H1 (cell line): Measurements from ENCODE around the gene GCK. TPM values are rescaled to one million over a fixed set of nuclear protein-coding genes. Genes with fewer than 3 reads are reported as not detected.

ENCODE experiments used
- CTCF ChIA-PET: fragments of 300-600 bp; sonication (Branson Sonifier 250); formaldehyde crosslinking; loops from one replicate; lab custom pipeline; 2021; ENCODE audit not compliant: partially characterized antibody; lab: Charles Lee
- POLR2A ChIA-PET: fragments of 300-600 bp; sonication (Branson Sonifier 250); formaldehyde crosslinking; loops from one replicate; lab custom pipeline; 2021; ENCODE audit warnings: inconsistent platforms; ENCODE audit not compliant: partially characterized antibody; lab: Charles Lee
- DNase-seq, 2 experiments: peaks; one replicate each; pipeline versions ENCODE4 v3.0.0 to v3.0.0-alpha.2; 2010 to 2022; ENCODE audit warnings: low spot score in 2 of 2, low read depth in 1 of 2, mixed read lengths in 1 of 2
- FAIRE-seq: peaks from 2 replicates; lab custom pipeline; 2011; peaks lifted over from hg19 to GRCh38; lab: Jason Lieb, UNC
- H2AFZ ChIP-seq: 2 replicates; pipeline ENCODE4 v1.8.1; 2012; ENCODE audit warnings: low read length, inconsistent platforms
- H2AK5ac ChIP-seq: 2 replicates; pipeline ENCODE4 v1.6.1; 2013; ENCODE audit warnings: low read depth, low read length
- H2BK120ac ChIP-seq: replicated peaks from 2 replicates; pipeline ENCODE3; 2013; ENCODE audit warnings: low read depth, low read length, inconsistent platforms
- H2BK12ac ChIP-seq: 2 replicates; pipeline ENCODE4 v1.6.1; 2013; ENCODE audit warnings: low read depth, low read length
- H2BK15ac ChIP-seq: 2 replicates; pipeline ENCODE4 v1.6.1; 2013; ENCODE audit warnings: low read length
- H2BK20ac ChIP-seq: 2 replicates; pipeline ENCODE4 v1.6.1; 2013; ENCODE audit warnings: low read length
- H2BK5ac ChIP-seq: 2 replicates; pipeline ENCODE4 v1.6.1; 2013; ENCODE audit warnings: low read depth, low read length
- H3K14ac ChIP-seq: 2 replicates; pipeline ENCODE4 v1.6.1; 2013; ENCODE audit warnings: inconsistent platforms; ENCODE audit not compliant: insufficient read length
- H3K18ac ChIP-seq: 2 replicates; pipeline ENCODE4 v1.6.1; 2013; ENCODE audit warnings: low read length; ENCODE audit errors: extremely low read depth
- H3K23ac ChIP-seq: 2 replicates; pipeline ENCODE4 v1.6.1; 2013; ENCODE audit warnings: inconsistent platforms; ENCODE audit not compliant: insufficient read length
- H3K23me2 ChIP-seq: 2 replicates; pipeline ENCODE4 v1.6.1; 2013; ENCODE audit warnings: low read depth, low read length
- H3K27ac ChIP-seq: 2 replicates; pipeline ENCODE4 v1.6.1; 2011; ENCODE audit warnings: low read depth, low read length, inconsistent platforms
- H3K27me3 ChIP-seq, 4 experiments: replicated peaks in 1 of 4; 1 replicate in 1 of 4; 2 replicates in 3 of 4; pipeline versions ENCODE4 v1.6.1 to v1.8.1; 2011 to 2013; ENCODE audit warnings: low read length in 3 of 4, mild to moderate bottlenecking in 3 of 4, inconsistent platforms in 2 of 4, mixed read lengths in 2 of 4, moderate library complexity in 1 of 4; ENCODE audit not compliant: control insufficient read depth in 3 of 4, insufficient read depth in 3 of 4; ENCODE audit errors: extremely low read depth in 1 of 4
- H3K36me3 ChIP-seq, 4 experiments: 2 replicates each; pipeline versions ENCODE4 v1.6.1 to v1.8.1; 2011 to 2013; ENCODE audit warnings: mild to moderate bottlenecking in 4 of 4, low read length in 3 of 4, moderate library complexity in 2 of 4, control low read depth in 1 of 4, inconsistent platforms in 1 of 4; ENCODE audit not compliant: insufficient read depth in 4 of 4, control insufficient read depth in 2 of 4
- H3K4ac ChIP-seq: replicated peaks from 2 replicates; pipeline ENCODE3; 2013; ENCODE audit warnings: low read length, low read depth, mixed read lengths, inconsistent platforms; ENCODE audit not compliant: insufficient read length
- H3K4me1 ChIP-seq, 4 experiments: replicated peaks in 1 of 4; 1 replicate in 1 of 4; 2 replicates in 3 of 4; pipeline versions ENCODE4 v1.6.1 to v1.8.1; 2011 to 2013; ENCODE audit warnings: low read length in 3 of 4, inconsistent platforms in 2 of 4, mixed read lengths in 1 of 4; ENCODE audit not compliant: insufficient read depth in 4 of 4, control insufficient read depth in 3 of 4
- H3K4me2 ChIP-seq, 2 experiments: 2 replicates each; pipeline versions ENCODE4 v1.6.1 to v1.8.1; 2011 to 2013; ENCODE audit warnings: low read depth in 2 of 2, low read length in 2 of 2, control low read depth in 1 of 2, inconsistent platforms in 1 of 2, mild to moderate bottlenecking in 1 of 2; ENCODE audit not compliant: insufficient read depth in 1 of 2
- H3K4me3 ChIP-seq, 4 experiments: fragments of 200-600, 300-600 bp in 1 of 4; sonication (generic), shearing (Covaris generic), sonication (Bioruptor Twin) in 1 of 4; 2 replicates each; pipeline versions ENCODE4 v1.5.1 to v1.8.1; 2011 to 2016; ENCODE audit warnings: low read length in 4 of 4, low read depth in 3 of 4, control low read depth in 2 of 4, inconsistent platforms in 2 of 4, mild to moderate bottlenecking in 2 of 4, mixed read lengths in 1 of 4, moderate library complexity in 1 of 4; ENCODE audit not compliant: insufficient read depth in 2 of 4; ENCODE audit errors: extremely low read depth in 1 of 4
- H3K56ac ChIP-seq: replicated peaks from 2 replicates; pipeline ENCODE3; 2013; ENCODE audit warnings: low read depth, mild to moderate bottlenecking, mixed read lengths, low read length, inconsistent platforms; ENCODE audit not compliant: insufficient read length
- H3K79me1 ChIP-seq: 2 replicates; pipeline ENCODE4 v1.6.1; 2013; ENCODE audit warnings: low read depth, low read length, control low read depth
- H3K79me2 ChIP-seq, 2 experiments: 2 replicates each; pipeline versions ENCODE4 v1.6.1 to v1.8.1; 2012 to 2013; ENCODE audit warnings: low read length in 2 of 2, mild to moderate bottlenecking in 2 of 2, inconsistent platforms in 1 of 2; ENCODE audit not compliant: insufficient read depth in 2 of 2, control insufficient read depth in 1 of 2
- H3K9ac ChIP-seq, 4 experiments: replicated peaks in 1 of 4; 1 replicate in 1 of 4; 2 replicates in 3 of 4; pipeline versions ENCODE4 v1.6.1 to v1.8.1; 2011 to 2013; ENCODE audit warnings: low read depth in 3 of 4, low read length in 3 of 4, control low read depth in 2 of 4, mild to moderate bottlenecking in 2 of 4, moderate library complexity in 2 of 4, inconsistent platforms in 1 of 4; ENCODE audit errors: extremely low read depth in 1 of 4
- H3K9me3 ChIP-seq, 2 experiments: 2 replicates each; pipeline versions ENCODE4 v1.6.1 to v1.8.1; 2012 to 2013; ENCODE audit warnings: mild to moderate bottlenecking in 2 of 2, moderate library complexity in 2 of 2, control low read depth in 1 of 2, inconsistent platforms in 1 of 2, low read depth in 1 of 2, low read length in 1 of 2, mixed read lengths in 1 of 2; ENCODE audit not compliant: insufficient read depth in 2 of 2
- H4K20me1 ChIP-seq, 2 experiments: replicated peaks in 1 of 2; 2 replicates each; pipeline versions ENCODE3 to v1.8.1; 2011 to 2013; ENCODE audit warnings: inconsistent platforms in 2 of 2, low read length in 2 of 2, mild to moderate bottlenecking in 1 of 2; ENCODE audit not compliant: insufficient read depth in 2 of 2, control insufficient read depth in 1 of 2
- H4K5ac ChIP-seq: 2 replicates; pipeline ENCODE4 v1.6.1; 2013; ENCODE audit warnings: low read length, low read depth, mixed read lengths, inconsistent platforms; ENCODE audit not compliant: insufficient read length
- H4K8ac ChIP-seq: 2 replicates; pipeline ENCODE4 v1.8.0; 2013; ENCODE audit warnings: mild to moderate bottlenecking, moderate library complexity, low read length, inconsistent platforms; ENCODE audit not compliant: insufficient read depth; ENCODE audit errors: extremely low read depth
- H4K91ac ChIP-seq: replicated peaks from 2 replicates; pipeline ENCODE3; 2013; ENCODE audit warnings: low read length, mixed read lengths, inconsistent platforms; ENCODE audit not compliant: insufficient read length
- CBX5 ChIP-seq: fragments of 300-800, 300-1000 bp; sonication (generic); IDR thresholded peaks from 2 replicates; pipeline ENCODE4 v1.7.1; 2016; ENCODE audit warnings: antibody characterized with exemption, low read length, low read depth
- CBX8 ChIP-seq: fragments of 300-800, 300-1000 bp; sonication (generic); IDR thresholded peaks from 2 replicates; pipeline ENCODE4 v1.7.1; 2016; ENCODE audit warnings: low read depth, low read length, borderline replicate concordance
- CREB1 ChIP-seq: IDR thresholded peaks from 2 replicates; pipeline ENCODE4 v1.6.1; 2012; ENCODE audit warnings: inconsistent platforms
- EGR1 ChIP-seq: IDR thresholded peaks from 2 replicates; pipeline ENCODE4 v1.6.1; 2011; ENCODE audit warnings: low read depth, low read length, borderline replicate concordance
- FOSL1 ChIP-seq: IDR thresholded peaks from 2 replicates; pipeline ENCODE4 v1.6.1; 2011; ENCODE audit warnings: mild to moderate bottlenecking, low read depth, low read length, moderate library complexity; ENCODE audit not compliant: insufficient read depth
- HDAC6 ChIP-seq: IDR thresholded peaks from one replicate; pipeline ENCODE4 v1.7.1; 2012; ENCODE audit warnings: low read depth, mild to moderate bottlenecking, inconsistent platforms, low read length, moderate library complexity
- JUND ChIP-seq: IDR thresholded peaks from 2 replicates; pipeline ENCODE4 v1.6.1; 2011; ENCODE audit warnings: mild to moderate bottlenecking, improper control_type of control experiment, low read length
- POLR2AphosphoS5 ChIP-seq: IDR thresholded peaks from 2 replicates; pipeline ENCODE4 v1.6.1; 2011; ENCODE audit warnings: low read depth, low read length
- POU5F1 ChIP-seq: IDR thresholded peaks from 2 replicates; pipeline ENCODE4 v1.6.1; 2011; ENCODE audit warnings: low read depth, mild to moderate bottlenecking, low read length, moderate library complexity
- RXRA ChIP-seq: IDR thresholded peaks from 2 replicates; pipeline ENCODE4 v1.6.1; 2011; ENCODE audit warnings: low read depth, mild to moderate bottlenecking, low read length, moderate library complexity; ENCODE audit not compliant: insufficient read depth
- SIN3A ChIP-seq, 2 experiments: IDR thresholded peaks in 1 of 2; conservative IDR thresholded peaks in 1 of 2; 2 replicates each; pipeline ENCODE4 v1.6.1; 2011 to 2012; ENCODE audit warnings: low read length in 2 of 2, improper control_type of control experiment in 1 of 2, low read depth in 1 of 2, mild to moderate bottlenecking in 1 of 2
- SIRT6 ChIP-seq: IDR thresholded peaks from one replicate; pipeline ENCODE4 v1.7.1; 2012; ENCODE audit warnings: low read length, inconsistent platforms
- SP2 ChIP-seq: IDR thresholded peaks from 2 replicates; pipeline ENCODE4 v1.6.1; 2012; ENCODE audit warnings: mild to moderate bottlenecking, low read length, inconsistent platforms
- TEAD4 ChIP-seq: IDR thresholded peaks from 2 replicates; pipeline ENCODE4 v1.6.1; 2012; ENCODE audit warnings: low read depth, low read length, inconsistent platforms, mixed read lengths
- WGBS, 2 experiments: shearing (Covaris generic) in 1 of 2; methylation state at CpG; one replicate each; pipeline versions ENCODE4 v1.1.6 to v1.1.7; 2013 to 2015; ENCODE audit warnings: low lambda C conversion rate in 2 of 2, mixed read lengths in 2 of 2, inconsistent platforms in 1 of 2, low coverage in 1 of 2, missing lambda C conversion rate in 1 of 2; ENCODE audit not compliant: insufficient replicate concordance in 2 of 2, insufficient coverage in 1 of 2, insufficient read length in 1 of 2; ENCODE audit errors: extremely low coverage in 1 of 2, missing lambda C conversion rate in 1 of 2; 5-methylcytosine and 5-hydroxymethylcytosine counted together
- polyA plus RNA-seq, 7 experiments: library from polyadenylated mRNA; depleted of rRNA in 3 of 7; stranded (reverse) in 5 of 7; unstranded in 2 of 7; fragments of >200 nt in 5 of 7; fragments of 200-250 nt in 2 of 7; gene quantifications; 1 replicate in 5 of 7; 2 replicates in 1 of 7; 4 replicates in 1 of 7; pipeline versions ENCODE4 v1.2.1 to v1.2.3, GENCODE V29; 2011 to 2013; ENCODE audit warnings: missing spikeins in 2 of 7, mixed read lengths in 2 of 7
- total RNA-seq: library from RNA; stranded (reverse); fragmentation: NEBNext Ultra II Directional; extraction: Animal tissue kit (Norgen Biotek cat#: 25700); gene quantifications from 2 replicates; pipeline ENCODE4 v1.2.1, GENCODE V29; 2021

GCK gene
- total and polyA plus RNA-seq, 2 of the 8 experiments (the other 6 are each of a cell fraction or from before 2014, with no cell fraction given), result 2.4 to 4.9 TPM

- Histone ChIP-seq H3K27me3 (no peaks in the 10 kb centered on the region; a peak in 1 of 7 replicates), H2BK20ac (no peak overlapping the region), H3K14ac (no peak overlapping the region), H3K27ac (no peak overlapping the region), H3K18ac (no peak overlapping the region), H2BK120ac (no peak overlapping the region), H3K36me3 (no peaks in the 10 kb centered on the region), H2BK5ac (no peak overlapping the region), H2AK5ac (no peak overlapping the region), H3K23me2 (no peaks in the 10 kb centered on the region), H3K79me1 (no peaks in the 10 kb centered on the region), H2BK12ac (no peak overlapping the region), H2BK15ac (no peak overlapping the region), H4K5ac (no peak overlapping the region), H3K79me2 (no peaks in the 10 kb centered on the region), H4K91ac (no peak overlapping the region), H3K4me3 (no peak overlapping the region), H3K9me3 (no peaks in the 10 kb centered on the region), H3K9ac (no peak overlapping the region), H4K20me1 (no peaks in the 10 kb centered on the region), H3K4ac (no peak overlapping the region), H3K4me2 (no peak overlapping the region), H3K23ac (no peak overlapping the region), H4K8ac (no peak overlapping the region; the same call in 1 of the 2 replicates), H3K4me1 (peaks cover 2 to 5% (median 4%) of the 10 kb centered on the region in 4 experiments; a peak in 5 of 7 replicates), H3K56ac (no peak overlapping the region), H2AFZ (no peak overlapping the region)
- no peak for FAIRE-seq
- no peak for DNase-seq
- CTCF ChIA-PET, result interaction anchor here (0.6 to 2.5 kb wide), 4 partner anchors 11 to 55 kb away, joined by 3 to 8 read pairs (median 3); no protein-coding TSS in a partner anchor
- WGBS, 2 experiments, result 84% methylated on average over 12 of the region's 12 CpGs; no CpG with 5 or more reads in 1 of the 2 experiments
- POLR2A ChIA-PET, result no interaction called here
- TF ChIP-seq RXRA, result no peak
- TF ChIP-seq SP2, result no peak
- no peak for TF ChIP-seq SIRT6
- no peak for TF ChIP-seq SIN3A (conservative IDR thresholded peaks at IDR 0.05 in 1 of 2, IDR thresholded peaks at IDR 0.05 in 1 of 2; ENCODE audit: low read depth in 1 of 2, low read length in 2 of 2)
- TF ChIP-seq EGR1, result no peak
- TF ChIP-seq POLR2AphosphoS5, result no peak
- no peak for TF ChIP-seq CBX5
- no peak for TF ChIP-seq CBX8
- no peak for TF ChIP-seq FOSL1
- no peak for TF ChIP-seq CREB1
- TF ChIP-seq JUND, result no peak
- TF ChIP-seq TEAD4, result no peak
- TF ChIP-seq POU5F1, result no peak
- TF ChIP-seq HDAC6, result no peak
Measured at GRCh38 chr7:44158873-44159631, 30.2 kb downstream of the GCK start.
